Peyer's patch (tissue), 4 donors: Measurements from ENCODE around the gene ASB2.

Experiments
- POLR2A ChIP-seq, 2 donors: fragments of 450-650 bp; IDR thresholded peaks; one replicate each; pipeline ENCODE4 v1.5.1; 2017; ENCODE audit warnings: antibody characterized with exemption in 2 of 2, mild to moderate bottlenecking in 2 of 2, moderate library complexity in 2 of 2
- TF ChIP-seq, protein P1 (sequence below), 6 experiments: fragments of 450-650 bp in 4 of 6; fragments of 200-600 bp in 2 of 6; sonication (generic) in 1 of 6; IDR thresholded peaks; one replicate each; pipeline ENCODE4 v1.5.1; 2017 to 2019; ENCODE audit warnings: antibody characterized with exemption in 6 of 6, mild to moderate bottlenecking in 3 of 6, moderate library complexity in 1 of 6

DNA sequence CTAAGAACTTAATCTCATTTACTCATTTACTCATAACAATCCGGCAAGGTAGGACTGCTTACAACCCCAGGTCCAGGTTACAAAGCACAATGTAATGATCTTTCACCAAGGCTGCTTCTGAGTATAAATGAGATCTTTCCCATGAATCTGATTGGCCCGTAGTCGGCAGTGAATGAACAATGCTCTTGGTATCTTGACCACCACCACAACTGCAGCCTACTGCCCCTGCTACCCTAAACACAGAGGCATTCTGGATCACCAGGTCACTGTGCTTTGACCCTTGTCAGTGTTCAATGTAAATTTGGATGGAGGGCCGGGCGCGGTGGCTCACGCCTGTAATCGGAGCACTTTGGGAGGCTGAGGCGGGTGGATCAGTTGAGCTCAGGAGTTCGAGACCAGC is 33.3 kb downstream of the ASB2 start:
- TF ChIP-seq, protein P1, sequence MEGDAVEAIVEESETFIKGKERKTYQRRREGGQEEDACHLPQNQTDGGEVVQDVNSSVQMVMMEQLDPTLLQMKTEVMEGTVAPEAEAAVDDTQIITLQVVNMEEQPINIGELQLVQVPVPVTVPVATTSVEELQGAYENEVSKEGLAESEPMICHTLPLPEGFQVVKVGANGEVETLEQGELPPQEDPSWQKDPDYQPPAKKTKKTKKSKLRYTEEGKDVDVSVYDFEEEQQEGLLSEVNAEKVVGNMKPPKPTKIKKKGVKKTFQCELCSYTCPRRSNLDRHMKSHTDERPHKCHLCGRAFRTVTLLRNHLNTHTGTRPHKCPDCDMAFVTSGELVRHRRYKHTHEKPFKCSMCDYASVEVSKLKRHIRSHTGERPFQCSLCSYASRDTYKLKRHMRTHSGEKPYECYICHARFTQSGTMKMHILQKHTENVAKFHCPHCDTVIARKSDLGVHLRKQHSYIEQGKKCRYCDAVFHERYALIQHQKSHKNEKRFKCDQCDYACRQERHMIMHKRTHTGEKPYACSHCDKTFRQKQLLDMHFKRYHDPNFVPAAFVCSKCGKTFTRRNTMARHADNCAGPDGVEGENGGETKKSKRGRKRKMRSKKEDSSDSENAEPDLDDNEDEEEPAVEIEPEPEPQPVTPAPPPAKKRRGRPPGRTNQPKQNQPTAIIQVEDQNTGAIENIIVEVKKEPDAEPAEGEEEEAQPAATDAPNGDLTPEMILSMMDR (IDR thresholded peaks at IDR 0.05), result no peak
- no peak for TF ChIP-seq POLR2A (IDR thresholded peaks at IDR 0.05)
